ENCODE data around the gene TFAP2A.

The TFAP2A gene

DNA sequence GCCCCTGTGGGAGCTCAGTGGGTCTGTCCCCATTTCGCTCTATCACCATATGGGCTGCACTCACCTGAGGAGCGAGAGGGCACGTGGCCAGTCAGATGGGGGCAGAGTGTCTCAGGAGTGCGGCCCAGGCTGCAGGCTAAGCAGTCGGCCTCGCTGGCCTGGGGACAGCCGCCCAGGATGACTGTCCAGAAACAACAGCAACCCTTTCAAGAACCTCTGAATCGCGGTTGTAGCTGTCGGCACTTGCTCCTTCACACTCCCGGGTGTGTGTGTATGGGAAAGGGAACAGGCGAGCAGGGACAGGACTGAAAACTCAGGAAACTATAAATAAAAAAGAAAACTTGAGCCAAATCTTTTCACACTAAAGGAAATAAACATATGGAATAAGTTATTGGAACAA, 63.1 kb downstream of the TFAP2A start:
- Histone ChIP-seq H3K4me2 (ENCODE audit: low read length) (no peak overlapping the region), H3K9me3 (ENCODE audit: low read length) (no peaks in the 10 kb centered on the region), H3K36me3 (ENCODE audit: insufficient read depth, low read length) (no peaks in the 10 kb centered on the region), H2AFZ (ENCODE audit: low read length) (no peak overlapping the region), H3K27ac (ENCODE audit: low read depth, low read length, poor library complexity, severe bottlenecking) (no peak overlapping the region), H3K4me3 (ENCODE audit: low read depth, low read length, poor library complexity, severe bottlenecking) (no peak overlapping the region), H4K20me1 (ENCODE audit: insufficient read depth, low read length) (no peaks in the 10 kb centered on the region), H3K9ac (ENCODE audit: low read length) (no peak overlapping the region), H3K79me2 (ENCODE audit: insufficient read depth, low read length) (no peaks in the 10 kb centered on the region), H3K27me3 (ENCODE audit: insufficient read depth, low read length) (peaks cover 4% of the 10 kb centered on the region; the same call in 1 of the 2 replicates), H3K4me1 (ENCODE audit: insufficient read depth, low read length, severe bottlenecking) (no peaks in the 10 kb centered on the region), H3F3A (ENCODE audit: insufficient read depth, low read length) (no peaks in the 10 kb centered on the region), H3K9me2 (ENCODE audit: low read depth, low read length) (no peaks in the 10 kb centered on the region)
- TF ChIP-seq, protein P1, sequence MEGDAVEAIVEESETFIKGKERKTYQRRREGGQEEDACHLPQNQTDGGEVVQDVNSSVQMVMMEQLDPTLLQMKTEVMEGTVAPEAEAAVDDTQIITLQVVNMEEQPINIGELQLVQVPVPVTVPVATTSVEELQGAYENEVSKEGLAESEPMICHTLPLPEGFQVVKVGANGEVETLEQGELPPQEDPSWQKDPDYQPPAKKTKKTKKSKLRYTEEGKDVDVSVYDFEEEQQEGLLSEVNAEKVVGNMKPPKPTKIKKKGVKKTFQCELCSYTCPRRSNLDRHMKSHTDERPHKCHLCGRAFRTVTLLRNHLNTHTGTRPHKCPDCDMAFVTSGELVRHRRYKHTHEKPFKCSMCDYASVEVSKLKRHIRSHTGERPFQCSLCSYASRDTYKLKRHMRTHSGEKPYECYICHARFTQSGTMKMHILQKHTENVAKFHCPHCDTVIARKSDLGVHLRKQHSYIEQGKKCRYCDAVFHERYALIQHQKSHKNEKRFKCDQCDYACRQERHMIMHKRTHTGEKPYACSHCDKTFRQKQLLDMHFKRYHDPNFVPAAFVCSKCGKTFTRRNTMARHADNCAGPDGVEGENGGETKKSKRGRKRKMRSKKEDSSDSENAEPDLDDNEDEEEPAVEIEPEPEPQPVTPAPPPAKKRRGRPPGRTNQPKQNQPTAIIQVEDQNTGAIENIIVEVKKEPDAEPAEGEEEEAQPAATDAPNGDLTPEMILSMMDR (IDR thresholded peaks at IDR 0.05; ENCODE audit: low read length): no peak
- TF ChIP-seq EZH2 (IDR thresholded peaks at IDR 0.05; ENCODE audit: borderline replicate concordance, low read length): no peak

DNA sequence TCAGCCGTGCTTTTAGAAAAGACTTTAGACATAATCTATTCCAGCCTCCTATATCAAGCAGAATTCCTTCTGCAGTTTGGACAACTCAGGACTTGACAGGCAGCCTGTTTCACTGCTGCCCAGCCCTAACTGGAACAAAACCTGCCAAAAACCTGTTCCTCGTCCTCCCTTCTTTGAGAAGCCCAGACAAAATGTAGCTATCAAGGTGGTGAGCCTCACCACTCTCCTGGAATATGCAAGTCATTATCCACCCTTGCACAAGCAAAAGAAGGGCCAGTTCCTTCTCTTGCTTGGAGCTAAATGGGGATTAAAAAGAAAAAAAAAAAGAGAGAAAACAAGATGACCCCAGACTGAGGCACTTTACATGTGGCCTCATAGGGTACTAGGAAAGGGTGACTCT, 64.2 kb downstream of the TFAP2A start:
- Histone ChIP-seq H3K4me1 (ENCODE audit: insufficient read depth, low read length, severe bottlenecking) (no peaks in the 10 kb centered on the region), H2AFZ (ENCODE audit: low read length) (no peak overlapping the region), H3K27me3 (ENCODE audit: insufficient read depth, low read length) (peaks cover 4% of the 10 kb centered on the region; the same call in 1 of the 2 replicates), H3K36me3 (ENCODE audit: insufficient read depth, low read length) (no peaks in the 10 kb centered on the region), H3K27ac (ENCODE audit: low read depth, low read length, poor library complexity, severe bottlenecking) (no peak overlapping the region), H3K9me2 (ENCODE audit: low read depth, low read length) (no peaks in the 10 kb centered on the region), H4K20me1 (ENCODE audit: insufficient read depth, low read length) (no peaks in the 10 kb centered on the region), H3K79me2 (ENCODE audit: insufficient read depth, low read length) (no peaks in the 10 kb centered on the region), H3F3A (ENCODE audit: insufficient read depth, low read length) (no peaks in the 10 kb centered on the region), H3K4me2 (ENCODE audit: low read length) (no peak overlapping the region), H3K9me3 (ENCODE audit: low read length) (no peaks in the 10 kb centered on the region), H3K4me3 (ENCODE audit: low read depth, low read length, poor library complexity, severe bottlenecking) (no peak overlapping the region), H3K9ac (ENCODE audit: low read length) (no peak overlapping the region)
- no peak for TF ChIP-seq EZH2 (IDR thresholded peaks at IDR 0.05; ENCODE audit: borderline replicate concordance, low read length)
- TF ChIP-seq, protein P1 (IDR thresholded peaks at IDR 0.05; ENCODE audit: low read length): no peak

DNA sequence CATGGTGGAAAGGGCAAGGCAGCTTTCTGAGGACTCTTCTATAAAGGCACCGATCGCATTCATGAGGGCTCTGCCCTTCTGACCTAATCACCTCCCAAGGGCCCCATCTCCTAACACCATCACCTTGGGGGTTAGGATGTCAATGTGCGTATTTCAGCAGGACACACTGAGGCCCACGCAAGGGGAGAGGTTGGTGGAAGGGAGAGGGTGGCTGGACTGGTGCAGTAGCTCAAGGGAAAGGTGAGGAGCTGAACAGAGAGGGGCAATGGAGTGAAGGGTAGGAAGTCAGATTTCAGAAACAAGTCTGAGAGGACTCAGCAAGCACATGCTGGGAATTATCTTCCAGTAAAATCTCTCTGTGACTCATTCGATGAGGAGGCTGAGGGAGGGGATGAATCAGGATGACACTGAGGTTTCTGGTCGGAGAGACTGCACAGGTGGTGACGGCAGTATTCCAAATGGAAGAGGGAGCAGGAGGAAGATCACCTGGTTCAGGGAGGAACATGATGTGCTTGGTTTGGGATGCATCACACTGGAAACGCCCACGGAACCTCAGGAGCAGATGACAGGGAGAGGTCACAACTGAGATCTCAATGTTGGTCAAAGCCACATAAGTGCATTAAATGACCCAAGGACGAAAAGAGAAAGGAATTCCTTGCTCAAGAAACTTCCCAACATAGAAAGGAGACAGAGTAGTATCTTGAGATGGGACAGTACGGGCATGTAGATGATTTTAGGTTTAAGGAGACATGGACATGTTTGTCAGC, 67.1 kb downstream of the TFAP2A start:
- H3F3A ChIP-seq (ENCODE audit: insufficient read depth, low read length): no peaks in the 10 kb centered on the region
- H3K79me2 ChIP-seq (ENCODE audit: insufficient read depth, low read length): no peaks in the 10 kb centered on the region
- H3K9me3 ChIP-seq (ENCODE audit: low read length): no peaks in the 10 kb centered on the region
- H4K20me1 ChIP-seq (ENCODE audit: insufficient read depth, low read length): no peaks in the 10 kb centered on the region
- no peaks in the 10 kb centered on the region for H3K27me3 ChIP-seq (ENCODE audit: insufficient read depth, low read length)
- no peaks in the 10 kb centered on the region for H3K36me3 ChIP-seq (ENCODE audit: insufficient read depth, low read length)
- no peaks in the 10 kb centered on the region for H3K9me2 ChIP-seq (ENCODE audit: low read depth, low read length)
- no peak overlapping the region for H3K9ac ChIP-seq (ENCODE audit: low read length)
- no peak overlapping the region for H3K4me2 ChIP-seq (ENCODE audit: low read length)
- no peak for TF ChIP-seq EZH2 (IDR thresholded peaks at IDR 0.05; ENCODE audit: borderline replicate concordance, low read length)
- TF ChIP-seq, protein P1 (IDR thresholded peaks at IDR 0.05; ENCODE audit: low read length): no peak
- H3K27ac ChIP-seq (ENCODE audit: low read depth, low read length, poor library complexity, severe bottlenecking): no peak overlapping the region
- H3K4me3 ChIP-seq (ENCODE audit: low read depth, low read length, poor library complexity, severe bottlenecking): no peak overlapping the region
- H2AFZ ChIP-seq (ENCODE audit: low read length): no peak overlapping the region
- no peaks in the 10 kb centered on the region for H3K4me1 ChIP-seq (ENCODE audit: insufficient read depth, low read length, severe bottlenecking)
